Measurements from ENCODE around the gene CDH23. TPM values are rescaled to one million over a fixed set of nuclear protein-coding genes. Genes with fewer than 3 reads are reported as not detected.

Gene CDH23
- total and polyA plus RNA-seq, 12 donors, result 1.7 to 20.2 (median 7.8) TPM

DNA sequence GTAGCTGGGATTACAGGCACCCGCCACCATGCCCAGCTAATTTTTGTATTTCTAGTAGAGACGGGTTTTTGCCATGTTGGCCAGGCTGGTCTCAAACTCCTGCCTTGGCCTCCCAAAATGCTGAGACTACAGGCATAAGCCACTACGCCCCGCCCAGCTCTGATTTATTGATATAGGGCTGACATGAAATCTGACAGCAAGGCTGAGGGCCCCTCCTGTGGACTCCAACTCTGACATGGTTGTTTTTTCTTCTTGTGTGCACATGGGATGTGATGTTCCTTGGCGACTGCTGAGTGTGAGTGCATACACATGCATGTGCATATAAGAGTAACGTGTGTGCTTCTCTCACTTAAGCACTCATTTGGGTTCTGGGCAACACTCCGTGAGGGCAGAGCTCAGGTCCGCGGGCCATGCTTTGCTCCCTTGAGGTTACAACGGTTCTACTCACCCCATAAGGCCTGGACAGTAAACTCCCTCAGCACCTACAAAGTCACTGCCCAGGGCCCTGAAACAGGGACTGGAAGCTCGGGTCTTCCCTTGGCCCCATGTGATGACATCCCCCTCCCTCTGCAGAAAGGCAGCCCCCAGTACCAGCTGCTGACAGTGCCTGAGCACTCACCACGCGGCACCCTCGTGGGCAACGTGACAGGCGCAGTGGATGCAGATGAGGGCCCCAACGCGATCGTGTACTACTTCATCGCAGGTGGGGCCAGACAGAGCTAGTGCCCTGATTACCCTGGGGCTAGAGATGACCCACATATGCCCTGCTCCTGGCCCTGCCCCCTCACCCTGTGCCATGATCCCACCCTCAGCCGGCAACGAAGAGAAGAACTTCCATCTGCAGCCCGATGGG is 410.2 kb downstream of the CDH23 start:
- no peak for DNase-seq
- Histone ChIP-seq H3K4me1 (replicated peaks in 1 of 2) (peaks cover 0 to 5% of the 10 kb centered on the region in 2 donors), H3K27me3 (no peaks in the 10 kb centered on the region), H3K9me3 (replicated peaks in 1 of 3) (no peaks in the 10 kb centered on the region), H3K27ac (no peak overlapping the region), H3K36me3 (replicated peaks in 1 of 2) (no peaks in the 10 kb centered on the region), H3K4me3 (no peak overlapping the region)
- TF ChIP-seq, protein P1, sequence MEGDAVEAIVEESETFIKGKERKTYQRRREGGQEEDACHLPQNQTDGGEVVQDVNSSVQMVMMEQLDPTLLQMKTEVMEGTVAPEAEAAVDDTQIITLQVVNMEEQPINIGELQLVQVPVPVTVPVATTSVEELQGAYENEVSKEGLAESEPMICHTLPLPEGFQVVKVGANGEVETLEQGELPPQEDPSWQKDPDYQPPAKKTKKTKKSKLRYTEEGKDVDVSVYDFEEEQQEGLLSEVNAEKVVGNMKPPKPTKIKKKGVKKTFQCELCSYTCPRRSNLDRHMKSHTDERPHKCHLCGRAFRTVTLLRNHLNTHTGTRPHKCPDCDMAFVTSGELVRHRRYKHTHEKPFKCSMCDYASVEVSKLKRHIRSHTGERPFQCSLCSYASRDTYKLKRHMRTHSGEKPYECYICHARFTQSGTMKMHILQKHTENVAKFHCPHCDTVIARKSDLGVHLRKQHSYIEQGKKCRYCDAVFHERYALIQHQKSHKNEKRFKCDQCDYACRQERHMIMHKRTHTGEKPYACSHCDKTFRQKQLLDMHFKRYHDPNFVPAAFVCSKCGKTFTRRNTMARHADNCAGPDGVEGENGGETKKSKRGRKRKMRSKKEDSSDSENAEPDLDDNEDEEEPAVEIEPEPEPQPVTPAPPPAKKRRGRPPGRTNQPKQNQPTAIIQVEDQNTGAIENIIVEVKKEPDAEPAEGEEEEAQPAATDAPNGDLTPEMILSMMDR (IDR thresholded peaks at IDR 0.05), result no peak
- TF ChIP-seq POLR2A (IDR thresholded peaks at IDR 0.05), result no peak
- intact Hi-C loops (cut with DNase I), result loop anchor here in 1 of 2 donors (10.0 kb wide), 1 partner anchor 482 kb away; no protein-coding TSS in a partner anchor
- WGBS, 4 donors, result 89 to 93% (median 92%) methylated on average over 6 to 23 of the region's 23 CpGs

DNA sequence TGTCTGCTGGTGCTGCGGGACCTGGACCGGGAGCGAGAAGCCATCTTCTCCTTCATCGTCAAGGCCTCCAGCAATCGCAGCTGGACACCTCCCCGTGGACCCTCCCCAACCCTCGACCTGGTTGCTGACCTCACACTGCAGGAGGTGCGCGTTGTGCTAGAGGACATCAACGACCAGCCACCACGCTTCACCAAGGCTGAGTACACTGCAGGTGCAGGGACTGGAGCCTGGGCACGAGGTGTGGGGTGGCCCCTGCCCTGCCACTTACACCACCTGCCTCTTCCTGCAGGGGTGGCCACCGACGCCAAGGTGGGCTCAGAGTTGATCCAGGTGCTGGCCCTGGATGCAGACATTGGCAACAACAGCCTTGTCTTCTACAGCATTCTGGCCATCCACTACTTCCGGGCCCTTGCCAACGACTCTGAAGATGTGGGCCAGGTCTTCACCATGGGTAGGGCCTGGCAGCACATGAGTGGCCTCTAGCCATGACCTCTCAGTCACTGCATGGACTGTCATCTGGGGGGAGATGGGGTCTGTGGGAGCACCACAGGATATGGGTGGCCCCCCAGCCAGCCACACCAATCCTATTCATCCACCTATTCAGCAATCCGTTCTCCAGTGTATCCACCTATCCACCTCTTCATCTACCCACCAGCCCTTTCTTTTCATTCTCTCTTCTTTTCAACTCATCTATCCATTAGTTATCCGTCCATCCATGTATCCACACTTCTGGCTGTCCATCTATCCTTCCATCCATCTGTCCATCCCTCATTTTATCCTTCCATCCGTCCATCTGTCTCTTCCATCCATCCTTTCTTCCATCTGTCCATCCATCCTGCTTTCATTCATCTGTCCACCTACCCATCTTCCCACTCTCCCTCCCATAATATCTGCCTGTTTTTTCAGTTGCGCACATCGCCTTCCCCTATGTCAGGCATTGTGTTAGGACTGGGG is 411.1 kb downstream of the CDH23 start:
- no peak overlapping the region for H3K27ac ChIP-seq
- H3K4me3 ChIP-seq, result no peak overlapping the region
- no peaks in the 10 kb centered on the region for H3K36me3 ChIP-seq (replicated peaks in 1 of 2)
- TF ChIP-seq, protein P1 (IDR thresholded peaks at IDR 0.05), result no peak
- no peak for TF ChIP-seq POLR2A (IDR thresholded peaks at IDR 0.05)
- WGBS, 4 donors, result 87 to 96% (median 93%) methylated on average over 5 to 21 of the region's 21 CpGs
- peaks cover 0 to 5% of the 10 kb centered on the region in 2 donors for H3K4me1 ChIP-seq (replicated peaks in 1 of 2)
- no peaks in the 10 kb centered on the region for H3K9me3 ChIP-seq (replicated peaks in 1 of 3)
- no peak for DNase-seq
- intact Hi-C loops (cut with DNase I), result loop anchor here in 1 of 2 donors (10.0 kb wide), 1 partner anchor 483 kb away; no protein-coding TSS in a partner anchor
- no peaks in the 10 kb centered on the region for H3K27me3 ChIP-seq

DNA sequence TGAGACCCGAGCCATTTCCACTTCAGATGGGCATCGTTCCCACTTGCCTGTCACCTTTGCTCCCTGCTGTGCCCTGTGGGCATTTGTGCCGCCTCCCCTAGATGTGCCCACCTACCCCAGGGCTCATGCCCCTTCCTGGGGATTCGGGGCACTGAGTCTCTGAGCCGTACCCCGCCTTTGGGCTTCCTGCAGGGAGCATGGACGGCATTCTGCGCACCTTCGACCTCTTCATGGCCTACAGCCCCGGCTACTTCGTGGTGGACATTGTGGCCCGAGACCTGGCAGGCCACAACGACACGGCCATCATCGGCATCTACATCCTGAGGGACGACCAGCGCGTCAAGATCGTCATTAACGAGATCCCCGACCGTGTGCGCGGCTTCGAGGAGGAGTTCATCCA is 412.9 kb downstream of the CDH23 start:
- Histone ChIP-seq H3K9me3 (replicated peaks in 1 of 3) (no peaks in the 10 kb centered on the region), H3K27ac (no peak overlapping the region), H3K36me3 (replicated peaks in 1 of 2) (no peaks in the 10 kb centered on the region), H3K4me1 (replicated peaks in 1 of 2) (peaks cover 0 to 5% of the 10 kb centered on the region in 2 donors), H3K27me3 (no peaks in the 10 kb centered on the region), H3K4me3 (no peak overlapping the region)
- intact Hi-C loops (cut with DNase I), result loop anchor here (5.0 to 10.0 kb wide), 5 partner anchors 75 to 497 kb away; partner anchors contain the start of gene CDH23 (in 1 of the 2)
- TF ChIP-seq, protein P1 (IDR thresholded peaks at IDR 0.05), result no peak
- no peak for TF ChIP-seq POLR2A (IDR thresholded peaks at IDR 0.05)
- DNase-seq, result peak in 1 of 7 donors; percentile 31
- 89 to 93% (median 91%) methylated on average over 15 to 25 of the region's 25 CpGs for WGBS, 4 donors

Measured in adrenal gland (tissue), 12 donors.